ENCODE measurements around the gene IGFLR1. TPM values are rescaled to one million over a fixed set of nuclear protein-coding genes. Genes with fewer than 3 reads are reported as not detected.

The IGFLR1 gene
- total RNA-seq, 2 donors from 2014 or later = 1.8 to 6.4 TPM

DNA sequence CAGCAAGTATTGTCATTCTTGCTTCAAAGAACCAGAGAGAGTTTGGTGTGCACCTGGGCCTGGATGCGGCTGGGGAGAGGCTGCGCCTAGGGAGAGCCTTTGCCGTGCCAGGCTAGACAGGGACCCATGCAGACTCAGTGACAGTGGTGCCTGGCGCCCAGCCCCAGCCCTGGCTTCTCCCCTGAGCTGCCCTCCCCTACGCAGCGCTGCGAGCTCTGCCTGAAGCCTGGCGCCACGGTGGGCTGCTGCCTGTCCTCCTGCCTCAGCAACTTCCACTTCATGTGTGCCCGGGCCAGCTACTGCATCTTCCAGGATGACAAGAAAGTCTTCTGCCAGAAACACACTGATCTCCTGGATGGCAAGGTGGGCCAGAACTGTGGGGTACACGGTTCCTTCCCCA, 12.5 kb downstream of the IGFLR1 start:
- Histone ChIP-seq H3K9me3 (no peaks in the 10 kb centered on the region), H3K4me3 (no peak overlapping the region), H3K27ac (no peak overlapping the region), H3K4me1 (no peaks in the 10 kb centered on the region), H3K27me3 (no peaks in the 10 kb centered on the region), H3K36me3 (peaks cover 87% of the 10 kb centered on the region)
- TF ChIP-seq, protein P1, sequence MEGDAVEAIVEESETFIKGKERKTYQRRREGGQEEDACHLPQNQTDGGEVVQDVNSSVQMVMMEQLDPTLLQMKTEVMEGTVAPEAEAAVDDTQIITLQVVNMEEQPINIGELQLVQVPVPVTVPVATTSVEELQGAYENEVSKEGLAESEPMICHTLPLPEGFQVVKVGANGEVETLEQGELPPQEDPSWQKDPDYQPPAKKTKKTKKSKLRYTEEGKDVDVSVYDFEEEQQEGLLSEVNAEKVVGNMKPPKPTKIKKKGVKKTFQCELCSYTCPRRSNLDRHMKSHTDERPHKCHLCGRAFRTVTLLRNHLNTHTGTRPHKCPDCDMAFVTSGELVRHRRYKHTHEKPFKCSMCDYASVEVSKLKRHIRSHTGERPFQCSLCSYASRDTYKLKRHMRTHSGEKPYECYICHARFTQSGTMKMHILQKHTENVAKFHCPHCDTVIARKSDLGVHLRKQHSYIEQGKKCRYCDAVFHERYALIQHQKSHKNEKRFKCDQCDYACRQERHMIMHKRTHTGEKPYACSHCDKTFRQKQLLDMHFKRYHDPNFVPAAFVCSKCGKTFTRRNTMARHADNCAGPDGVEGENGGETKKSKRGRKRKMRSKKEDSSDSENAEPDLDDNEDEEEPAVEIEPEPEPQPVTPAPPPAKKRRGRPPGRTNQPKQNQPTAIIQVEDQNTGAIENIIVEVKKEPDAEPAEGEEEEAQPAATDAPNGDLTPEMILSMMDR (IDR thresholded peaks at IDR 0.05) = no peak
- no peak for DNase-seq (ENCODE audit: low spot score)

DNA sequence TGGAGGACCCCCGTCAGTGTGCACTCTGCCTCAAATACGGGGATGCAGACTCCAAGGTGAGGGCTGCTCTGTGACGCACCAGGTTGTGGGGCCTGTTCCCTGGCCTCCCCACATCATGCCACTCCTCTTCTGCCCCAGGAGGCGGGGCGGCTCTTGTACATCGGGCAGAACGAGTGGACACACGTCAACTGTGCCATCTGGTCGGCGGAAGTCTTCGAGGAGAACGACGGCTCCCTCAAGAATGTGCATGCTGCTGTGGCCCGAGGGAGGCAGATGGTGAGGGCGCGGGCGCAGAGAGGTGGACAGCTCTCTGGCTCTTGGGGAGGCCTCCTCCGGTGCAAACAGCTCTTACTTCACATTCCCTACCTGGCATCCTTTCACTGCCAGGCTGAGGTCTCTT, 13.2 kb downstream of the IGFLR1 start:
- Histone ChIP-seq H3K4me3 (no peak overlapping the region), H3K9me3 (no peaks in the 10 kb centered on the region), H3K27me3 (no peaks in the 10 kb centered on the region), H3K4me1 (no peaks in the 10 kb centered on the region), H3K27ac (no peak overlapping the region), H3K36me3 (peaks cover 89% of the 10 kb centered on the region)
- TF ChIP-seq, protein P1 (IDR thresholded peaks at IDR 0.05) = no peak
- DNase-seq (ENCODE audit: low spot score) = no peak

DNA sequence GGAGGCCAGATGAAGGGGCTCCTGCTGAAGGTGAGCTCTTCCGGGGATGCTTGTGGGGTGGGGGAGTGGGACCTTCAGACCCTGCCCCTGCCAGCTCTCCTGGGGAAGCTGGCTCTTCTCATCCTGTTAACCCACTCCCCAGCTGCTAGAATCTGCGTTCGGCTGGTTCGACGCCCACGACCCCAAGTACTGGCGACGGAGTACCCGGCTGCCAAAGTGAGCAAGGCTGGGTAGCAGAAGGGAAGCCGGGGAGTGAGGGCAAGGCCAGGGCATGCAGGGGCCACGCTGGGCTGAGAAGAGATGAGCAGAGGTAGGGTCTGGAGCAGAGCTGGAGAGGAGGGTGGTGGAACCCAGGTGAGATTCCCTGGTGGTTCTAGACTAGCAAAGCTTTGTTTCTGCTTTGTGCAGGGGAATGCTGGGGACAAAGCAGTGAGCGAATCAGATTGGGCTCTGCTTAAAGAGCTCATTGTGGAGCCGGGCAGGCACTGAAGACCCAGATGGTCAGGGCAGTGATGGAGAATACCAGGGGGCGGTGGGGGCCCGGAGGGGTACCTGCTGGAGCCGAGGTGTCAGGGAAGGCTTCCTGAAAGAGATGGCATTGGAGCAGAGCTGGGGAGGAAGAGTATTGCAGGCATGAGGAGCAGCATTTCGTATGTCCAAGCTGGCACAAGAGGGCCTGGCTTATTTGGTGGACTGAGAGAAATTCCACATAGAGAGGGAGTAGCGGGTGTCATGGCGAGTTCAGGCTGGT, 14.1 kb downstream of the IGFLR1 start:
- Histone ChIP-seq H3K36me3 (peaks cover 98% of the 10 kb centered on the region), H3K27me3 (no peaks in the 10 kb centered on the region), H3K4me3 (no peak overlapping the region), H3K27ac (no peak overlapping the region), H3K4me1 (no peaks in the 10 kb centered on the region), H3K9me3 (no peaks in the 10 kb centered on the region)
- DNase-seq (ENCODE audit: low spot score) = no peak
- TF ChIP-seq, protein P1 (IDR thresholded peaks at IDR 0.05) = no peak

DNA sequence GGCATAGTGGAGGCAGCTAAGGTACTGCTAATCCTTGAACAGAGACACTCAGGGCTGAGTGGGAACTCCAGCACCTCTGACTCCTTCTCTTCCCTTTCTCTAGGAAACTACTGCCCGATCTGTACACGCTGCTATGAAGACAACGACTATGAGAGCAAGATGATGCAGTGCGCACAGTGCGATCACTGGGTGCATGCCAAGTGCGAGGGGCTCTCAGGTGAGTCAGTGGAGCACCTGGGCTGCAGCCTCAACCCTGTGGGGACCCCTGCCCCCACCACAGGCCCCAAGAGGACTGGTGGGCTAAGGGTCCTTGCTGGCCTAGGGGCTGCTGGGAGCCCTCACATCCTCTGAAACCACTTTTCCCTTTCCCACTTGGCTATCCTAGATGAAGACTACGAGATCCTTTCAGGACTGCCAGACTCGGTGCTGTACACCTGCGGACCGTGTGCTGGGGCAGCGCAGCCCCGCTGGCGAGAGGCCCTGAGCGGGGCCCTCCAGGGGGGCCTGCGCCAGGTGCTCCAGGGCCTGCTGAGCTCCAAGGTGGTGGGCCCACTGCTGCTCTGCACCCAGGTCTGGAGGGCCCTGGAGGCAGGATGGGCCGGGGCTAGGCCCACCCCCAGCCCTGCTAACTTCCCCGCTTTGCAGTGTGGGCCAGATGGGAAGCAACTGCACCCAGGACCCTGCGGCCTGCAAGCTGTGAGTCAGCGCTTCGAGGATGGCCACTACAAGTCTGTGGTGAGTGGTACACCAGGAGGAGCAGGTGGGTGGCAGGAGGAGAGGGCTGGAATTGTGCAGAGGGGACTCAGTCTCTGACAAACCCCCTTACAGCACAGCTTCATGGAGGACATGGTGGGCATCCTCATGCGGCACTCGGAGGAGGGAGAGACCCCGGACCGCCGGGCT, 14.9 kb downstream of the IGFLR1 start:
- no peak for DNase-seq (ENCODE audit: low spot score)
- H3K36me3 ChIP-seq = peaks cover 98% of the 10 kb centered on the region
- no peak overlapping the region for H3K27ac ChIP-seq
- no peak overlapping the region for H3K4me3 ChIP-seq
- no peaks in the 10 kb centered on the region for H3K4me1 ChIP-seq
- TF ChIP-seq, protein P1 (IDR thresholded peaks at IDR 0.05) = no peak
- no peaks in the 10 kb centered on the region for H3K9me3 ChIP-seq
- no peaks in the 10 kb centered on the region for H3K27me3 ChIP-seq

DNA sequence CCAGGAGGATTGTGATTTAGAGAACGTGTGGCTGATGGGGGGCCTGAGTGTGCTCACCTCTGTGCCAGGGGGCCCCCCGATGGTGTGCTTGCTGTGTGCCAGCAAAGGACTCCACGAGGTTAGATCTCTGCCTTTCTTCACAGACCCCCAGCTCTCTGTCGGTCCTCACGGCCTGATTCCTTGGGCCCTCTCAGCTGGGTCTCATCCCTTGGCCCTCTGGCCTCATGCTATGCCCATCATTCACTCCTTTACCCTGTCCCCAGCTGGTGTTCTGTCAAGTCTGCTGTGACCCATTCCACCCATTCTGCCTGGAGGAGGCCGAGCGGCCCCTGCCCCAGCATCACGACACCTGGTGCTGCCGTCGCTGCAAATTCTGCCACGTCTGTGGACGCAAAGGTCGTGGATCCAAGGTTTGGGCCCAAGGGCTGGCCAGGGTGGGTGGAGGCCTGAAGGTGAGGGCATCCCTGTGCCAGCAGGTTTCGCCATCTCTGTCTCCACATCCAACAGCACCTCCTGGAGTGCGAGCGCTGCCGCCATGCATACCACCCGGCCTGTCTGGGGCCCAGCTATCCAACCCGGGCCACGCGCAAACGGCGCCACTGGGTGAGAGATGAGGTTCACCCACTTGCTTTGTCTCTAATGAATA, 16.9 kb downstream of the IGFLR1 start:
- no peak overlapping the region for H3K4me3 ChIP-seq
- no peak overlapping the region for H3K27ac ChIP-seq
- no peak for DNase-seq (ENCODE audit: low spot score)
- H3K27me3 ChIP-seq = no peaks in the 10 kb centered on the region
- TF ChIP-seq, protein P1 (IDR thresholded peaks at IDR 0.05) = no peak
- H3K4me1 ChIP-seq = no peaks in the 10 kb centered on the region
- no peaks in the 10 kb centered on the region for H3K9me3 ChIP-seq
- peaks cover 94% of the 10 kb centered on the region for H3K36me3 ChIP-seq

Data from right atrium auricular region (tissue), 2 donors.